ENCODE results near the gene KMO. TPM values are rescaled to one million over a fixed set of nuclear protein-coding genes. Genes with fewer than 3 reads are reported as not detected.

KMO gene
- polyA plus RNA-seq, 3 donors, result 4.7 to 9.0 (median 6.4) TPM

DNA sequence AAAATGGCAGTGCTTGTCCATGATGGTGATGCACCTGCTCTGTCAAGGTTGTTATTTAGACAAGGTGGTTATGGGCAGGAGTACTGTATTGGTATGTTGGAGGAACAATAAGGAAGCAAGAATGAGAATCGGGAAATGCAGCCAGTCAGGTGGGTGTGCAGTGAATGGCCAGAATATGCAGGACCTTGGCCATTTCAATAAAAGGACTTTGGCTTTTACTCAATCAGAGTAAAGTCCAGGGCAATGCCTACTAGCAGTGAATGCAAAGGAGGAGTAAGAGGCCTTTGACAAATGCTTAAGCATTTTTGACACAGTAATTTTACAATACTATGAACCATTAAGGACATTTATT is 110.4 kb downstream of the KMO start:
- no peak overlapping the region for H3K4me3 ChIP-seq (replicated peaks in 1 of 3; ENCODE audit: low read depth in 2 of 3, low read length in 3 of 3)
- intact Hi-C loops (cut with micrococcal nuclease), result loop anchor here (5.0 to 10.0 kb wide), 2 partner anchors 110 to 202 kb away; partner anchors contain the start of genes EXO1 (in 1 of the 2) and KMO (in 1 of the 2)
- Mint-ChIP-seq H3K4me1 (peaks cover 28% of the 10 kb centered on the region), H3K27me3 (ENCODE audit: low read depth in 3 of 3) (peaks cover 2 to 7% (median 2%) of the 10 kb centered on the region in 3 donors), H3K4me3 (no peak overlapping the region), H3K36me3 (no peaks in the 10 kb centered on the region), H3K9me3 (peaks cover 0 to 5% (median 2%) of the 10 kb centered on the region in 7 donors), H3K27ac (no peak overlapping the region)
- peaks cover 22 to 26% of the 10 kb centered on the region in 2 donors for H3K4me1 ChIP-seq (ENCODE audit: control insufficient read depth in 1 of 2, insufficient read depth in 2 of 2, low read length in 2 of 2)
- H2AFZ ChIP-seq (ENCODE audit: insufficient read depth, low read depth, low read length, poor library complexity, severe bottlenecking), result no peak overlapping the region
- H4K20me1 ChIP-seq (ENCODE audit: insufficient read depth, low read length), result peaks cover 7% of the 10 kb centered on the region
- no peak overlapping the region for H3K27ac ChIP-seq (ENCODE audit: low read depth in 1 of 2, low read length in 2 of 2)
- no peaks in the 10 kb centered on the region for H3K9me3 ChIP-seq (replicated peaks in 1 of 2; ENCODE audit: control insufficient read depth in 1 of 2, insufficient read depth in 1 of 2, low read length in 2 of 2)
- H3K79me2 ChIP-seq (ENCODE audit: insufficient read depth, low read length), result peaks cover 24% of the 10 kb centered on the region
- no peaks in the 10 kb centered on the region for H3K27me3 ChIP-seq (ENCODE audit: control insufficient read depth in 2 of 2, insufficient read depth in 2 of 2, low read length in 2 of 2)
- no peak for DNase-seq
- 100% methylated on average over 1 of the region's 1 CpG for WGBS (ENCODE audit: insufficient coverage)
- H3K9ac ChIP-seq (ENCODE audit: insufficient read depth, low read length, poor library complexity, severe bottlenecking), result no peak overlapping the region
- no peaks in the 10 kb centered on the region for H3K36me3 ChIP-seq (replicated peaks in 1 of 2; ENCODE audit: control insufficient read depth in 1 of 2, insufficient read depth in 2 of 2, low read length in 2 of 2)
- H3K4me2 ChIP-seq (replicated peaks; ENCODE audit: extremely low read depth, low read length, poor library complexity, severe bottlenecking), result no peak overlapping the region
- TF ChIP-seq, protein P1, sequence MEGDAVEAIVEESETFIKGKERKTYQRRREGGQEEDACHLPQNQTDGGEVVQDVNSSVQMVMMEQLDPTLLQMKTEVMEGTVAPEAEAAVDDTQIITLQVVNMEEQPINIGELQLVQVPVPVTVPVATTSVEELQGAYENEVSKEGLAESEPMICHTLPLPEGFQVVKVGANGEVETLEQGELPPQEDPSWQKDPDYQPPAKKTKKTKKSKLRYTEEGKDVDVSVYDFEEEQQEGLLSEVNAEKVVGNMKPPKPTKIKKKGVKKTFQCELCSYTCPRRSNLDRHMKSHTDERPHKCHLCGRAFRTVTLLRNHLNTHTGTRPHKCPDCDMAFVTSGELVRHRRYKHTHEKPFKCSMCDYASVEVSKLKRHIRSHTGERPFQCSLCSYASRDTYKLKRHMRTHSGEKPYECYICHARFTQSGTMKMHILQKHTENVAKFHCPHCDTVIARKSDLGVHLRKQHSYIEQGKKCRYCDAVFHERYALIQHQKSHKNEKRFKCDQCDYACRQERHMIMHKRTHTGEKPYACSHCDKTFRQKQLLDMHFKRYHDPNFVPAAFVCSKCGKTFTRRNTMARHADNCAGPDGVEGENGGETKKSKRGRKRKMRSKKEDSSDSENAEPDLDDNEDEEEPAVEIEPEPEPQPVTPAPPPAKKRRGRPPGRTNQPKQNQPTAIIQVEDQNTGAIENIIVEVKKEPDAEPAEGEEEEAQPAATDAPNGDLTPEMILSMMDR (IDR thresholded peaks at IDR 0.05), result no peak

DNA sequence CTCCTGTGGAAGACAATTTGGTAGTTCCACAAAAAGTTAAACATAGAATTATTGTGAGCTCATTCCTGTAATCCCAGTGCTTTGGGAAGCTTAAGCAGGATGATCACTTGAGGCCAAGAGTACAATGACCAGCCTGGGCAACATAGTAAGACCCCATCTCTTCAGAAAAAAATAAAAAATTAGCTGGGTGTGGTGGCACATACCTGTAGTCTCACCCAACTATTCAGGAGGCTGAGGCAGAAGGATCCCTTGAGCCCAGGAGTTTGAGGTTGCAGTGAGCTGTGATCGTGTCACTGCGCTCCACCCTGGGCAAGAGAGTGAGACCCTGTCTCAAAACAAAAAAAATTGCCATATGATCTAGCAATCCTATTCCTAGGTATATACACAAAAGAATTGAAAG is 112.1 kb downstream of the KMO start:
- intact Hi-C loops (cut with micrococcal nuclease), result loop anchor here (5.0 to 10.0 kb wide), 2 partner anchors 112 to 201 kb away; partner anchors contain the start of genes EXO1 (in 1 of the 2) and KMO (in 1 of the 2)
- H3K27ac Mint-ChIP-seq, result no peak overlapping the region
- TF ChIP-seq, protein P1 (IDR thresholded peaks at IDR 0.05), result no peak

More for the DNA sequence above, 112.1 kb downstream of the KMO start:
- Histone ChIP-seq H3K9me3 (replicated peaks in 1 of 2; ENCODE audit: control insufficient read depth in 1 of 2, insufficient read depth in 1 of 2, low read length in 2 of 2) (no peaks in the 10 kb centered on the region), H2AFZ (ENCODE audit: insufficient read depth, low read depth, low read length, poor library complexity, severe bottlenecking) (no peak overlapping the region), H3K27ac (ENCODE audit: low read depth in 1 of 2, low read length in 2 of 2) (no peak overlapping the region), H3K27me3 (ENCODE audit: control insufficient read depth in 2 of 2, insufficient read depth in 2 of 2, low read length in 2 of 2) (no peaks in the 10 kb centered on the region), H3K79me2 (ENCODE audit: insufficient read depth, low read length) (peaks cover 8% of the 10 kb centered on the region), H3K36me3 (replicated peaks in 1 of 2; ENCODE audit: control insufficient read depth in 1 of 2, insufficient read depth in 2 of 2, low read length in 2 of 2) (no peaks in the 10 kb centered on the region), H3K4me1 (ENCODE audit: control insufficient read depth in 1 of 2, insufficient read depth in 2 of 2, low read length in 2 of 2) (peaks cover 8 to 10% of the 10 kb centered on the region in 2 donors), H3K4me3 (replicated peaks in 1 of 3; ENCODE audit: low read depth in 2 of 3, low read length in 3 of 3) (no peak overlapping the region), H4K20me1 (ENCODE audit: insufficient read depth, low read length) (no peaks in the 10 kb centered on the region), H3K4me2 (replicated peaks; ENCODE audit: extremely low read depth, low read length, poor library complexity, severe bottlenecking) (no peak overlapping the region), H3K9ac (ENCODE audit: insufficient read depth, low read length, poor library complexity, severe bottlenecking) (no peak overlapping the region)
- DNase-seq, result no peak
- WGBS (ENCODE audit: insufficient coverage), result no CpG with 5 or more reads among the region's 2 CpGs
- Mint-ChIP-seq H3K36me3 (no peaks in the 10 kb centered on the region), H3K4me1 (peaks cover 13% of the 10 kb centered on the region), H3K4me3 (no peak overlapping the region), H3K27me3 (ENCODE audit: low read depth in 3 of 3) (peaks cover 2 to 7% (median 3%) of the 10 kb centered on the region in 3 donors), H3K9me3 (peaks cover 0 to 9% (median 2%) of the 10 kb centered on the region in 7 donors)
